RPMI7951 (cell line): ENCODE measurements around the gene MKRN1. TPM values are rescaled to one million over a fixed set of nuclear protein-coding genes. Genes with fewer than 3 reads are reported as not detected.
A peak's percentile ranks its signal among the peaks of the same experiment; 100 is the strongest.
"Not testable (repeated sequence)": the region's sequence is repeated elsewhere in the genome, so short reads cannot be mapped to it uniquely, and the experiment has no call there.

Experiments
- DNase-seq: peaks from one replicate; pipeline ENCODE4 v3.0.0-alpha.2; 2012; ENCODE audit warnings: low read depth
- total RNA-seq: library from RNA; depleted of rRNA; stranded (reverse); fragments of >200 nt; shearing (Covaris generic); gene quantifications from 2 replicates; pipeline ENCODE4 v1.2.3, GENCODE V29; 2014

Gene MKRN1
- total RNA-seq, 1 experiment from 2014 or later: 52.4 TPM

DNA sequence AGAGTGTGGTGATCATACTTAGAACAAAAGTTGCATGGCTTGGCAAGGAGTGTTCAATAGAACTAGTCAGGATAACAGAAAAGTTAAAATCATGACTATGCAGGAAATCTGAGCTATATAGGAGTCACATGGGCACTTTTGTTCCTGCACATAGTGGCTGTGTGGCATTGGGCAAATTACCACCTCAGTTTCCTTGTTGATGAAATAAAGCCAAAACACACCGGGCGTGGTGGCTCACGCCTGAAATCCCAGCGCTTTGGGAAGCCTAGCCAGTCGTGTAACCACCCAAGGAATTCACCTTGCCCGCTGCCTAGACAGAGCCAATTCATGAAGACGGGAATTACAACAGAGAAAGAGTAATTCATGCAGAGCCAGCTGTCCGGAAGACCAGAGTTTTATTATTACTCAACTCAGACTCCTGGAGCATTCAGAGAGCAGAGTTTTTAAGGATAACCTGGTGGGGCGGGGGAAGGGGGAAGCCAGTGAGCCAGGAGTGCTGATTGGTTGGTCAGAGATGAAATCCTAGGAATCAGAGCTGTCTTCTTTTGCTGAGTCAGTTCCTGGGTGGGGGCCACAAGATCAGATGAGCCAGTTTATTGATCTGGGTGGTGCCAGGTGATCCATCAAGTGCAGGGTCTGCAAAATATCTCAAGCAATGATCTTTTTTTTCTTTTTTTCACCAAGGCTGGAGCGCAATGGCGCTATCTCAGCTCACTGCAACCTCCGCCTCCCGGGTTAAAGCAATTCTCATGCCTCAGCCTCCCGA is 6.4 kb upstream of the MKRN1 start:
- DNase-seq: peak; percentile 8

DNA sequence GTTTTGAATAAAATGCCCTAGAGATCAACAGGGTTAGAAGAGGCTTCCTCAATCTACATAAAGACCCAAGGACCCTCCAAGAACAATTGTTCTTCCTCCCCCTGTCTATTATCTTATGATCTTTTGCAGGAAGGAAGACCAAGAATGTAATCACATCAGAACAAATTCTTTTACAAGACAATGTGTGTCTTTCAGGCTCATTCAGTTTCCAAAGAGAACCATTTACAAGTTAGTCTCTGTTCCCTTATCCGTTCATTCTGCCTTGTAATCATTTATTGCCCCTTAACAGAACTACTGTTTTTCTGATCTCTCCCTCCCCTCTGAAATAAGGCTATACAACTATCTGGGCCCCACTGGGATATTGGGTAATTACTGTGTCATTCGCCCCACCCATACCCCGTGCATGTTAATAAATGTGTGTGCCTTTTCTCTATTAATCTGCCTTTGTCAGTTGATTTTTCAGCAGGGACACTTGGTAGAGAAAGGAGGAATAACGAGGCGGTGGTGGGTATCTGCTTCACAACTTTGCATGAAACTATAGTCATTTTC is 5.7 kb upstream of the MKRN1 start:
- DNase-seq: no peak

DNA sequence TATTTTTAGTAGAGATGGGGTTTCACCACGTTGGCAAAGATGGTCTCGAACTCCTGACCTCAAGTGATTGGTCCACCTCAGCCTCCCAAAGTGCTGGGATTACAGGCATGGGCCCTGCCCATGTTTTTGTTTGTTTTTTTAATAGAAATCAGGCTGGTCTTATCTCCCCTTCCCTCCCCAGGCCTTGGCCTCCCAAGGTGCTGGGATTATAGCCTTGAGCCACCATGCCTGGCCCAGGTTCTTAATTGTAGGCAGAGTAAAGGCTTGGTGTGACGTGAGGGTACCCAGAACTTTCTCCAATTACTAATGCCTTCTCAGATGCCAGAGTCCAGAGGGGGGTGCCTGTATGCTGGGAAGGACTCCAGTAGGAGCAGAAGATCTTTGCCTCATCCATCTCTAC is 5.2 kb upstream of the MKRN1 start:
- no peak for DNase-seq

DNA sequence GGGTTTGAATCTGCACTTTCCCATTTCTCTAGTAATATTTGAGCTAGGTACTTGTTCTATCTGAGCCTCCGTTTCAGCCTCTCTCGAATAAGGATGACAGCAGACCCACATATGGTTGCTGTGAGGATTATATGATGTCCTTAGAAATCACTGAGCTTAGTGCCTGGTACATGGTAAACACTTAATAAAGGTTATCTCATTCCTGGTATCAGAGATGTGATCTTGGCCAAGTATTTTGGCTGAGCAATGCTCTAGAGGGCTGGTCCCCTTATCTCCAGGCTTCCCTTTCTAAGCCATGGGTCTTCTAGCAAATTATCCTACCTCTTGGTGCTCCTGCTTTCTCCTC is 407 bp upstream of the MKRN1 start:
- DNase-seq: no peak

DNA sequence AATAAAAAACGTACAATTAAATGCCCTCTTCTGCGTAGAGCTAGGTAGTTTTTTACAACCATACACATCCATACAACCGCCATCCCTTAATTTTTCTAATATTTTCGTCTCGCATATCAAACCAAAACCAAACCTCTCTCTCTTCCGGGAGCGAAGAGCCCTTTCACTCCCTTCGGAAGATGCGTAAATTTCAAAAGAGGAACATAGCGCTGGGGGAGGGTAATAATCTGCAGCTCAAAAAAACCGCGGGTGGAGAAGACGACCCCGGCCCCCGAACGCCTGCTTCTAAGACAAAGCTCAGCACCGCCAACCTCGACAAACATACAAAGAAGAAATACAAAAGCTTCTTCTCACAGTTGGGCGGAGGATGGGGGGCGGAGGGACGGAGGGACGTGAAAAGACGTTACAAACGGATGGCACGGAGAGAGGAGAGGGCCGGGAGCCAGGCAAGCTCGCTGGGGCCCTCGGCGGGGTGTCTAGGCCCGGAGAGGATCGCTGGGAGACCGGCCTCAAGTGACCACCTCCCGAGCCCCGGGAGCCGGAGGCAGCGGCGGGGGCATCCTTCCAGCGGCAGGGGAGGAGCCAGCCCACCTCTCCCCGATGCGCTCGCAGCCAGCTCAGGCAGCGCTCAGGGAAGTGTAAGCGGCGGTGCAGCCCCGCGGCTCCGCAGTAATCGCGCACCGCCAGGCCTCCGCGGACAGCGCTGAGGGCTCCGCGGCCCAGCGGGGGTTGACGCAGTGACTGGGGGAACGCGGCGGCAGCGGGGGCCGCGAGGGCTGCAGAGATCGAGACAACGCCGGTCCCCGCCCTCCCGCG is 851 bp downstream of the MKRN1 start:
- DNase-seq: peak; percentile 46

DNA sequence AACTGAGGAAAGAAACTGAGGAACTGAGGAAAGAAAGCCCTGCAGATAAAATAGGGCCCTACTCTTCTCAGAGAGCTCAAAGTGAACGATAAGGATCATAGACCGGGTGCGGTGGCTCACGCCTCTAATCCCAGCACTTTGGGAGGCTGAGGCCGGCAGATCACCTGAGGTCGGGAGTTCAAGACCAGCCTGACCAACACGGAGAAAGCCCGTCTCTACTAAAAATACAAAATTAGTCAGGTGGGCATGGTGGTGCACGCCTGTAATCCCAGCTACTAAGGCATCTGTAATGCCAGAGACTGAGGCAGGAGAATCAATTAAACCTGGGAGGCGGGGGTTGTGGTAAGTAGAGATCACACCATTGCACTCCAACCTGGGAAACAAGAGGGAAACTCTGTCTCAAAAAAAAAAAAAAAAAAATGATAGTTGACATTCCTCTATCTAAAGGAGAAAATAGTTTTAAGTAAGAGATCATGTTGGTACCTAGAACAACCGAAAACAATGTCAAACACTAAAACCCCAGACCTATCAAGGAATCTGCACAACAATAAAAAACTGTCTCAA is 2.5 kb downstream of the MKRN1 start:
- no peak for DNase-seq

DNA sequence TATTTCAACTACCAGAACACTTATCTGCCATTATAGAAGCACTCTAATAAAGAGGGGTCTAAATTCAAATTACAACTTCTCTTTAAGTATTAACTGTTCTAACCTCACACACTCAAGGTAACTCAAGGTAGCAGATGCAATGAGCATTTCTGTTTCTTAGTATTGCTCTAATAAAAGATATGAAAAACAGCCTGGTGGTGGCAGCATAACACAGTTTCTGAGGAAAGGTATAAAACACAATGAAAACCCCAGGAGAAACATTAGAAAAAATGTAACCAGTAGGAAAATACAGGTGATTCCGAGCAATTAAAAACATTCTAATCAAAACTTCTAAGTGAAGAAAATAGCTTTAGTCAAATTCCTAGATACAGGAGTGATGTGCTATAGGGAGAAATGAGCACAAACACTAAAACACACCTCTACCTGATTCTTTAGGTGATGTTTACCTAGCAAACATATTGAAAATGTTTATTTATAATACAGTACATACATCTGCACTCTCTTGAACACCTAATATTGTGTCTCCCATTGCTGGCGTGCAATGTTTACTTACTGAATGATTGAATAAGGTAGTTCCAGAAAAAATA is 3.5 kb downstream of the MKRN1 start:
- peak; percentile 45 for DNase-seq

DNA sequence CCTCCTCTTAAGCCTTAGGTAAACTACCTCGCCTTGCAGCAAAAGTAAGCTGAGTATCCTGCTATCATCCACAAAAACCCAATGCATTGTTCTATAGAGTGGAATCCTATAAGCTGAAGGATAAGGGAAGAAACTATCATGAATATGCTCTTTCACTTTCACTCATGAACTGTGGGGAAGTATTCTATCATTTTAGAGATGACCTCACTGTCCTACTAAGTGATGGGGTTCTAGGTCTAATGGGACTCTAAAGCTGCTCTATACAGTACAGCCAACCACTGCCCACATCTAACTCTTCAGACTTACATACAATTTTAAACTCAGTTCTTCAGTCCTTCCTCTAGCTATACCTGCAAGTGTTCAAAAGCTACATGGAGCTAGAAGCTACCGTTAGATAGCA is 16.2 kb downstream of the MKRN1 start:
- DNase-seq: no peak

DNA sequence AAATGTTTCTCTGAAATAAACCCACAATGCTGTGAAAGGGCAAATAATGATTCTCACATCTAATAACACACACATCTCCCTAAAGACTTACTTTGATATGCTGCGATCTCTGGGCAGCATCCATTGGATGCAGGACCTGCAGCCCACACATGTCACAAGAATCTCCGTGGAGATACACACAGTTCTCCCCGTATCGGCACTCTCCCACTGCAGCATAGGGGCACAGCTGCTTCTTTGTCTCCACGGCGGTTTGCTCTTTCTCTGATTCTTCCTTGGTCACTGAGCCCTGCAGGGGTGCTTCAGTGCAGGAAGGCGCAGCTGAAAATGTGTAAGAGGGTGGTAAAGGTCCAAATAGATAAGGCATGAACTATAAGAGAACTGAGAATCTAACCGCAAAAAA is 20.4 kb downstream of the MKRN1 start:
- DNase-seq: no peak

DNA sequence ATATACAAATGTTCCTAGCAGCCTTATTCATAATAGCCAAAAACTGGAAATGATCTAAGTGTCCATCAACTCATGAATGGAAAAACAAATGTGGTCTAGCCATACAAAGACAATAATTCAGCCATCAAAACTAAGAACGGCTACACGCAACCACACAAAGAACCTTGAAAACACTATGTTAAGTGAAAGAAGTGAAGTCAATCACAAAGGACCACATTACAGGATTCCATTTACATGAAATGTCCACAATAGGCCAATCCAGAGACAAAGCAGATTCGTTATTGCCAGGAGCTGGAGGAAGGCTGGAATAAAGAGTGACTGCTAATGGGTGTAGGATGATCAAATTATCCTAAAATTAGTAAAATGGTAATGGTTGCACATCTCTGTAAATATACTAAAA is 21.1 kb downstream of the MKRN1 start:
- DNase-seq: no peak

DNA sequence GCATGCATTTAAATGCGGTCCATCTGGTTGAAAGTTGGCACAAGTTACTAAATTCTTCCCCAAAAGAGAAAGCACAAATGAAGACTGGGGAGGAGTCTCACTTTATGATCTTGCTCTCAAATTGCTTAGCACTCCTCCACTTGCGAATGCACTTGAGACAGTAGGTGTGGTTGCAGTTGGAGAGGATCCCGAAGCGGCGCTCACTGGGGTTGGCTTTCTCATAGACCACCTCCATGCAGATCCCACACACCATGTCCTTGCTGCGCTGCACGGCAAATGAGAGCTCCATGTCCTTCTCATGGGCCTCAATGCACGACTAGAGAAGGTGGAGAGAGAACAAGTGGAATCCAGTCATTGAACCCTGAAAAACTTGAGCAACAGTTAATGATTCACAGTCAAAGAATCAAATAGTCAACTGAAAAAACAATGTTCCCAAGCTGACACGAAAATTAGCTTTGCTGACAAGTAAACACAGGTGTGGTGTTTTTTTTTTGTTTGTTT is 22.7 kb downstream of the MKRN1 start:
- no peak for DNase-seq

DNA sequence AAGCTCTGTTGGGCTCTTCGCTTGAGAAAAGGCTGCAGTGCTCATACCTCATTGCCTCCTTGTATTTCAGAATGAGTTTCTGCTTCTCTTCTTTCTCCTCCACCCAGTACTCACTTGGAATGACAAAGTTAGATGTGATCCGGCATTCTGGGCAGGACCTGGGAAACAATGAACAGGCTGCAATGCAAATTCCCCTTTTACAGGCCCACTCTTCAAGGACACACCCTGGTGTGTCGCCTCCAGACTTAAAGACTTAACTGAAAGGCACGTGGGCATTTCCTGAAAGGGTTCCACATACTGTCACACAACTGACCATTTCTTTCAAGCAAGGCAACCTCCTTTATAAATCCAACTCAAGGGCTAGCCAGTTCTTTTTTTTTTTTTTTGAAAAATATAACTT is 23.6 kb downstream of the MKRN1 start:
- no peak for DNase-seq

DNA sequence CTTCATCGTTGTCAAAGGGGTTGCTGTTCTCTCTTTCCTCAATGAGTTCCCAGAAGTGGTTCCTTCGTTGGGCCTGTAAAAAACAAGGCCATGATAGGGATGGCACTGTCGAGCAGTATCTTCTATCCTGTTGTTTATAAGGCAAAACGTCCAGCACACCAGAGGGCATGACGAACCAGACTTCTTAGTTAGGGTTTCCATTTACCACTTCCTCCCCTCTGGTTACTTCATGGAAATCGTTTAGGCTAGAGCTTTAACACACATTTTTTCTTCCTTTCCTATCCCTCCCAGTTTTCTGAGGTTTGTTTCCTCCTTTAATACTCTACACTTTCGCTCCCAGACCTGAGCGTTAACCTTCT is 24.7 kb downstream of the MKRN1 start:
- no peak for DNase-seq

DNA sequence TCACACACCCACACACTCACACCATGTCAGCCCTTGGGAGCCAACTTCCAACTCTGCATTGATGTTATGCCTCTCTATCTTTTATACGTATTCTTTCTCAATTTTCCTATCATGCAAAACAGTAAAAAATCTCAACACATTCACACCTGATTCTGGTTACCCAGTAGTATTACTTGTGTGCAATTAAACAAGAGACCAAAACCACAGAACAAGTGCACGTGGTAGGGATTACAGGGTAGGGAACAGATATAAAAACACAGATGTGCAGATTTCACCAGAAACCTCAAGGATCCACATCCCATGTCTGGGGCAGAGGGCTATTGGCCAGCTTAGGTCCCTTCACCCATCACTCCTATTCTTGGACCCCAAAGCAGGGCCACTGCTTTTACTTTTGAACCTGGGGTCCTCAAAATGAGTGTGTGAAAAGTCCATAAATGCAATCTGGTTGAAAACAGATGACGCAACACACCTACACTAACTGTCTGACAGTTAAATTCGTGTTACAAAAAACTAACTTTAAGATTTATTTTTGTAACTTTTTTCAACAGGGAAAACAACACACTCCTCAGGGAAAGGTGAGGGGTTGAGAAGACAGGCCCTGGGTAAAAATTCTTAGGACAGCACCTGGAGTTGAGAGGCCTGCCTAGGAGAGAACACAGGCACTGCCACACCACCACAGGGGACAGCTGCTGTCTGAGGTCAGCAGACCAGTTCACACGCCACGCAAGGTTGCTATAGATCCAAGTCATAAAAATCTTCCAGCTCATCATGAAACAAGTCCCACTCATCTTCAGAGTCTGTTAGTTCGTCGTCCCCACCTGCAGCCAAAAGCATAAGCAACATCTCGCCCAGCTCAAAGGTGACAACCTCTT is 25.3 kb downstream of the MKRN1 start:
- DNase-seq: not testable (repeated sequence)

DNA sequence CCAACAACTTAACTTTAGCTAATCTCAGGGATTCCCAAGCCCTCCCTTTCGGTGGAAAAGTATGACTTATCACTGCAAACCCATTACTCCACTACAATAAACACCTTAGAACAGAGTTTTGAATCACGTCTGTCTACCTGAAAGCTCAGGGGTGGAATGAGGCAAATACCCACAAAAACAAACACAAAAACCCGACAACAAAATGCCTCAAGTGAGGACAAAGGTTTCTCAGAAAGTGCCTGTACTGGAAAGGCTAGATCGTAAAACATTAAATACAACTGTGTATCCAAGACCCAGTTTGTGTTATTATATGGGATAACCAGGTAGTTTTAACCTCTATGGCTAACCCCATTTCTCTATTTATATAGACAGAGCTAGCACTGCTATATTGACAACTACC is 26.0 kb downstream of the MKRN1 start:
- no peak for DNase-seq

DNA sequence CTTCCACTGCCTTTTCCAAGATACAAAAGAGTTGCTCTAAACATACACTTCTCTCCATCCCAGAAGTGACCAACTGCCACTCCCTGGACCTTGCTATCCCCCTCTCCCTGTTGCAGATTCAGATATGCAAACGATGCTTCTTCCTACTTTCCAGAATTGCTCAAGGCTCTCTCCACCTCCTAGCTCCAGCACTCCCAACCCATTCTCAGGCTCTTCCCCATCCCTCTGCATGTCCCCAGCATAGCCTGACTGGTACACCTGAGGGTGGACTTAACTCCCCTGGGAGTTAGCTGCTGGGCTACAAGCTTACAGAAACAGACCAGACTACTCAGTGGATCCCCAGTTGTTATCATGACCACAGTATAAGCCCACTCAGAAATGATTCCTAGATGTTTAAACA is 27.6 kb downstream of the MKRN1 start:
- no peak for DNase-seq

DNA sequence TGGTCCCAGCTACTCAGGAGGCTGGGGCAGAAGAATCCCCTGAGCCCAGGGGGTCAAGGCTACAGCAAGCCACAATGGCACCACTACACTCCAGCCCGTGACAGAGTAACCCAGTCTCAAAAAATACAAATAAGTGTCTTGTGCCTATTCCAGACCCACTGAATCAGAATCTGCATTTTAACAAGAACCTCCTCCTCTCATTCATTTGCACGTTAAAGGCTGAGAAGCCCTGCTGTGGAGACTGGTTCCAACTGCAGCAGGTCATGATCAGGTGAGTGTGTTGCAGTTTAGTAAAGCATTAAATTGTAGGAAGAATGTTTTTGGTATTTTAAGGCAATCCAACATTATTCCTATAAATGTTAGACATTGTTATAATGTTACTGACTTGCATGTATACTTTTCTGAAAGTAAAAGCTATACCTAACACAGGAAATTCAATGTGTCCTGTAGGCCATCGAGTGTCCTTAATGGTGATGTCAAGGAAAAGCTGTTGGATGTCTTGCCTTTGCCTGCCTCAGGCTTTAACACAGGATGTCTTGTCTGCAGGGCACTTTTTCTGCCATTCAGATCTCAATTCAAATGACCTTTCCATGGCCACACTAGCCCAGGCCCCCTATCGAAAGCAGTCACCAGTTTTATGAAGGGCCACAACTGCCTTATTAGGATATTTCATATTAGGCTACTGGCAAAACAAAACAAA is 30.4 kb downstream of the MKRN1 start:
- DNase-seq: no peak

DNA sequence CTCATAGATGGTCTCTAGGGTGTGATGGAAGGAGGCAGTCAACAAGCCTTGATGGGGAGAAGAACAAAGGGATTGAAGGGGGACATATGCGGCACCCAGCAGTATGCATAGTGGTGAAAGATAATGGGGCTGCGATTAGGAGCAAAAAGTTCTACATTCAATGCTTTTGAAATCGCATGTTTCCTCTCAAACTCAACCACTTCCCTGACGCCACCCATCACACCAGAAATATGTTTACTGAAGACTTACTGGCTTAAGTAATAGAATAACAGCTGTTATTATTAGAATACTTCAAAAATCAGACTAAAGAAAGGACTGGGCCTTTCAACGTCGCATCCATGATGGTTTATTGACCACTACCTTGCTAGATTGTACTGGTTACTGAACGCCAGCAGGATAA is 31.5 kb downstream of the MKRN1 start:
- DNase-seq: no peak

DNA sequence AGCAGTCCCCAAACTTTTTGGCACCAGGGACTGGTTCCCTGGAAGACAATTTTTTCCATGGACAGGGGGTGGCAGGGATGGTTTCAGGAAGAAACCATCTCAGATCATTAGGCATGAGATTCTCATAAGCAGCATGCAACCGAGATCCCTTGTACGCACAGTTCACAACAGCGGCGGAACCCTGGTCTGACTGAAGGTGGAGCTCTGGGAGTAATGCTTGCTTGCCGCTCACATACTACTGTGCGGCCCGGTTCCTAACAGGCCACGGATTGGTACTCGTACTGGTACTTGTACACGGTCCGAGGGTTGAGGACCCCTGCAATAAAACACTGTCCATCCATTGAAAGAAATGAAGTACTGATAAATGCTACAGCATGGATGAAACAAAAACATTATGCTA is 32.8 kb downstream of the MKRN1 start:
- no peak for DNase-seq

DNA sequence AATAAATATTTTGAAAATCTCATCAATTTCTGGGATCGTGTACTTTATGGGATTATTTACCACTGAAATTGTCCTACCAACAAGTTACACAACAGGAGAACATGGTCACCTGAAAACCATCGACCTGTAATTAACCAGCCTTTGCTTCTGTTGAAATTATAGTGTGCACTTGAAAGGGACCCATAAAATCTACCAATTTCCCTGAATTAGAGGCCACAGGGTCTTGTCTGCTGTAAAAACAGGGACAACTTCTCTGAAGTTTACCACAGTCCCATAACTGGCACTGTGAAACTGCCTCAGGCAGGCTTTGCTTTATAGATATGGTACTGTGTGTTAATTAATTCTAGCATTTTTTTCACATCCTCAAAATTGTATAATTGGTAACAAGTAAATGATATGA is 37.8 kb downstream of the MKRN1 start:
- no peak for DNase-seq

DNA sequence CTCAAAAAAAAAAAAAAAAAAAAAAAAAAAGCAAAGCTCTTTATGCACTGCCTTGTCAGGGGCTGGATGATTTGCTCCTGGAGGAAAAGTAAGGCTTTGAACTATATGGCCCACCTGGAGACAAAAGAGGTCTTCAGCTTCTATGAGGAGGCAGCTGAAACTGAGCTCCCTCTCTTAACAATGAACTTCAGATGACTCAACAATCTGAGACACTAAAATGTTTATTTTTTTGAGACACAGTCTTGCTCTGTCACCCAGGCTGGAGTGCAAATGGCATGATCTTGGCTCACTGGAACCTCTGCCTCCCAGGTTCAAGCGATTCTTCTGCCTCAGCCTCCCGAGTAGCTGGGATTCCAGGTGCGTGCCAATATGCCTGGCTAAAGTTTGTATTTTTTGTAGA is 38.7 kb downstream of the MKRN1 start:
- DNase-seq: no peak
